Uterus (tissue), 4 donors: ENCODE data around the gene GMDS. TPM values are rescaled to one million over a fixed set of nuclear protein-coding genes. Genes with fewer than 3 reads are reported as not detected.

Experiments used
- DNase-seq, 2 donors: peaks; one replicate each; pipeline ENCODE4 v3.0.0-alpha.2; 2019 to 2020
- H3K27ac ChIP-seq, 2 donors: fragments of 200-600 bp; sonication (generic); 1 replicate in 1 of 2; 2 replicates in 1 of 2; pipeline ENCODE4 v1.5.1; 2016 to 2018
- H3K27me3 ChIP-seq, 2 donors: fragments of 200-600 bp; sonication (generic); one replicate each; pipeline ENCODE4 v1.5.1; 2018 to 2019; ENCODE audit warnings: control low read depth in 1 of 2
- H3K36me3 ChIP-seq, 2 donors: fragments of 200-600 bp; sonication (generic); one replicate each; pipeline ENCODE4 v1.5.1; 2019; ENCODE audit warnings: control low read depth in 1 of 2
- H3K4me1 ChIP-seq, 2 donors: fragments of 200-600 bp; sonication (generic); one replicate each; pipeline ENCODE4 v1.5.1; 2018 to 2019; ENCODE audit warnings: control low read depth in 1 of 2
- H3K4me3 ChIP-seq, 2 donors: fragments of 200-600 bp; sonication (generic); 1 replicate in 1 of 2; 2 replicates in 1 of 2; pipeline ENCODE4 v1.5.1; 2018 to 2019; ENCODE audit warnings: mild to moderate bottlenecking in 1 of 2
- H3K9me3 ChIP-seq, 2 donors: fragments of 200-600 bp; sonication (generic); one replicate each; pipeline ENCODE4 v1.5.1; 2019; ENCODE audit warnings: control low read depth in 1 of 2
- CTCF ChIP-seq, 4 experiments: fragments of 200-600 bp in 2 of 4; fragments of 450-650 bp in 2 of 4; sonication (generic) in 2 of 4; IDR thresholded peaks; one replicate each; pipeline ENCODE4 v1.5.1; 2016 to 2019; ENCODE audit warnings: antibody characterized with exemption in 4 of 4, mild to moderate bottlenecking in 2 of 4, moderate library complexity in 1 of 4
- POLR2A ChIP-seq, 2 donors: fragments of 450-650 bp; IDR thresholded peaks; one replicate each; pipeline ENCODE4 v1.6.1; 2016; ENCODE audit warnings: antibody characterized with exemption in 2 of 2, mild to moderate bottlenecking in 1 of 2, moderate library complexity in 1 of 2
- intact Hi-C: fragments of 100-400 bp; cut with DNase I; formaldehyde crosslinking; loops from one replicate; pipeline ENCODE4 v1.15.1; 2023; ENCODE audit warnings: low total_unique reads
- total RNA-seq, 4 donors: library from RNA; depleted of rRNA in 3 of 4; stranded (reverse); fragments of >200 nt in 3 of 4; gene quantifications; one replicate each; pipeline versions ENCODE4 v1.1.0 to v1.2.4, GENCODE V29; 2014 to 2023
- donor health status: DM: yes; HTN: yes; CAD: no.

The GMDS gene
- total RNA-seq, 4 donors from 2014 or later, result 5.3 to 17.4 (median 12.9) TPM

- no peak for DNase-seq
- intact Hi-C loops, result no loop called here
- Histone ChIP-seq H3K4me3 (no peak overlapping the region), H3K36me3 (no peaks in the 10 kb centered on the region), H3K27ac (no peak overlapping the region), H3K27me3 (no peaks in the 10 kb centered on the region), H3K4me1 (no peaks in the 10 kb centered on the region), H3K9me3 (no peaks in the 10 kb centered on the region)
- TF ChIP-seq CTCF (IDR thresholded peaks at IDR 0.05) (no peak), POLR2A (IDR thresholded peaks at IDR 0.05) (no peak)
These were observed 499.6 kb downstream of the GMDS start for GRCh38 chr6:1745814-1746213.

GRCh38 chr6:1744543-1744942 is 500.9 kb downstream of the GMDS start:
- no peak for DNase-seq
- TF ChIP-seq POLR2A (IDR thresholded peaks at IDR 0.05), result no peak
- TF ChIP-seq CTCF (IDR thresholded peaks at IDR 0.05), result no peak
- no peaks in the 10 kb centered on the region for H3K4me1 ChIP-seq
- intact Hi-C loops, result no loop called here
- no peak overlapping the region for H3K4me3 ChIP-seq
- no peaks in the 10 kb centered on the region for H3K36me3 ChIP-seq
- no peaks in the 10 kb centered on the region for H3K9me3 ChIP-seq
- no peaks in the 10 kb centered on the region for H3K27me3 ChIP-seq
- no peak overlapping the region for H3K27ac ChIP-seq

- Histone ChIP-seq H3K36me3 (no peaks in the 10 kb centered on the region), H3K27me3 (no peaks in the 10 kb centered on the region), H3K4me3 (no peak overlapping the region), H3K9me3 (no peaks in the 10 kb centered on the region), H3K4me1 (no peaks in the 10 kb centered on the region), H3K27ac (no peak overlapping the region)
- TF ChIP-seq CTCF (IDR thresholded peaks at IDR 0.05), result no peak
- no peak for TF ChIP-seq POLR2A (IDR thresholded peaks at IDR 0.05)
- intact Hi-C loops, result no loop called here
- DNase-seq, result no peak
These were observed 505.7 kb downstream of the GMDS start for GRCh38 chr6:1739680-1740079.

GRCh38 chr6:1739220-1739619 is 506.2 kb downstream of the GMDS start:
- Histone ChIP-seq H3K27ac (no peak overlapping the region), H3K4me1 (no peaks in the 10 kb centered on the region), H3K9me3 (no peaks in the 10 kb centered on the region), H3K4me3 (no peak overlapping the region), H3K27me3 (no peaks in the 10 kb centered on the region), H3K36me3 (no peaks in the 10 kb centered on the region)
- DNase-seq, result no peak
- intact Hi-C loops, result no loop called here
- TF ChIP-seq CTCF (IDR thresholded peaks at IDR 0.05) (no peak), POLR2A (IDR thresholded peaks at IDR 0.05) (no peak)

- Histone ChIP-seq H3K4me1 (no peaks in the 10 kb centered on the region), H3K4me3 (no peak overlapping the region), H3K36me3 (no peaks in the 10 kb centered on the region), H3K27me3 (no peaks in the 10 kb centered on the region), H3K27ac (no peak overlapping the region), H3K9me3 (no peaks in the 10 kb centered on the region)
- no peak for DNase-seq
- intact Hi-C loops, result no loop called here
- no peak for TF ChIP-seq CTCF (IDR thresholded peaks at IDR 0.05)
- no peak for TF ChIP-seq POLR2A (IDR thresholded peaks at IDR 0.05)
These were observed 506.8 kb downstream of the GMDS start for GRCh38 chr6:1738558-1739081.
